OCI-LY7 (cell line): ENCODE measurements around the gene PLPP4. TPM values are rescaled to one million over a fixed set of nuclear protein-coding genes. Genes with fewer than 3 reads are reported as not detected.

Experiments used
- BruUV-seq: library from RNA; stranded (reverse); fragments of 400-500 nt; replicated peaks from 2 replicates; lab custom pipeline; 2021; lab: Mats Ljungman, UMichigan
- CTCF ChIA-PET: fragments of 300-600 bp; sonication (Branson Sonifier 250); formaldehyde crosslinking; loops from one replicate; lab custom pipeline; 2022; ENCODE audit warnings: antibody characterized with exemption; ENCODE audit not compliant: unreplicated experiment; lab: Charles Lee
- POLR2A ChIA-PET: fragments of 300-600 bp; sonication (Branson Sonifier 250); formaldehyde crosslinking; loops from one replicate; lab custom pipeline; 2022; ENCODE audit warnings: antibody characterized with exemption; lab: Charles Lee
- DNase-seq: peaks from one replicate; pipeline ENCODE4 v3.0.0-alpha.2; 2015; ENCODE audit warnings: low spot score
- H2AFZ ChIP-seq: fragments of 200-600 bp; sonication (generic), shearing (Covaris generic); 2 replicates; pipeline ENCODE4 v1.6.1; 2014; ENCODE audit warnings: mild to moderate bottlenecking, antibody characterized with exemption, low read length, moderate library complexity
- H3K27ac ChIP-seq: fragments of 200-600 bp; sonication (generic); 2 replicates; pipeline ENCODE4 v1.5.1; 2014; ENCODE audit warnings: mixed run types, low read depth, mild to moderate bottlenecking, moderate library complexity, low read length, inconsistent platforms; ENCODE audit not compliant: poor library complexity, severe bottlenecking
- H3K36me3 ChIP-seq: fragments of 200-600 bp; sonication (generic); 2 replicates; pipeline ENCODE4 v1.6.1; 2014; ENCODE audit warnings: mild to moderate bottlenecking, antibody characterized with exemption, low read length, moderate library complexity, mixed read lengths; ENCODE audit not compliant: insufficient read depth
- H3K4me1 ChIP-seq: fragments of 200-600 bp; sonication (generic); 2 replicates; pipeline ENCODE4 v1.5.1; 2014; ENCODE audit warnings: mild to moderate bottlenecking, low read length; ENCODE audit not compliant: insufficient read depth, poor library complexity, severe bottlenecking
- H3K4me2 ChIP-seq: fragments of 200-600 bp; sonication (generic); 2 replicates; pipeline ENCODE4 v1.6.1; 2014; ENCODE audit warnings: mild to moderate bottlenecking, low read length
- H3K4me3 ChIP-seq: fragments of 200-600 bp; sonication (generic); 2 replicates; pipeline ENCODE4 v1.5.1; 2014; ENCODE audit warnings: mild to moderate bottlenecking, low read depth, low read length; ENCODE audit not compliant: poor library complexity, severe bottlenecking
- H3K79me2 ChIP-seq: fragments of 200-600 bp; sonication (generic); 2 replicates; pipeline ENCODE4 v1.6.1; 2016; ENCODE audit warnings: low read depth, mild to moderate bottlenecking, low read length, moderate library complexity, mixed read lengths; ENCODE audit not compliant: insufficient read depth
- H3K9me2 ChIP-seq: fragments of 200-600 bp; sonication (generic); 2 replicates; pipeline ENCODE4 v1.6.1; 2016; ENCODE audit warnings: mild to moderate bottlenecking, low read length, mixed read lengths; ENCODE audit not compliant: insufficient read depth
- H3K9me3 ChIP-seq: fragments of 200-600 bp; sonication (generic); 2 replicates; pipeline ENCODE4 v1.6.1; 2014; ENCODE audit warnings: mild to moderate bottlenecking, mixed run types, low read length, mixed read lengths
- H4K20me1 ChIP-seq: fragments of 200-600 bp; sonication (generic); 2 replicates; pipeline ENCODE4 v1.6.1; 2014; ENCODE audit warnings: mild to moderate bottlenecking, antibody characterized with exemption, low read length, moderate library complexity, mixed read lengths; ENCODE audit not compliant: insufficient read depth
- EZH2phosphoT487 ChIP-seq: fragments of 200-600 bp; sonication (generic); IDR thresholded peaks from 2 replicates; pipeline ENCODE4 v1.6.1; 2018; ENCODE audit warnings: low read depth, borderline replicate concordance, mild to moderate bottlenecking, mixed run types, antibody characterized with exemption, low read length, moderate library complexity, mixed read lengths
- intact Hi-C: fragments of 100-400 bp; cut with micrococcal nuclease; formaldehyde crosslinking; loops from one replicate; pipeline ENCODE4 v1.10.0; 2022; ENCODE audit not compliant: unreplicated experiment
- total RNA-seq, 2 experiments: library from RNA; depleted of rRNA in 1 of 2; stranded (reverse); fragments of >200 nt in 1 of 2; shearing (Covaris generic) in 1 of 2; gene quantifications; 2 replicates each; pipeline ENCODE4 v1.2.3, GENCODE V29; 2014 to 2022
- TF ChIP-seq, protein P1 (sequence below): fragments of 200-600 bp; sonication (generic); conservative IDR thresholded peaks from 2 replicates; pipeline ENCODE4 v1.5.1; 2014; ENCODE audit warnings: mild to moderate bottlenecking, antibody characterized with exemption, low read length, moderate library complexity, mixed read lengths

Gene PLPP4
- total RNA-seq, 2 experiments from 2014 or later = not detected

- BruUV-seq = no TSS peak
- no peaks in the 10 kb centered on the region for H3K9me2 ChIP-seq
- TF ChIP-seq, protein P1, sequence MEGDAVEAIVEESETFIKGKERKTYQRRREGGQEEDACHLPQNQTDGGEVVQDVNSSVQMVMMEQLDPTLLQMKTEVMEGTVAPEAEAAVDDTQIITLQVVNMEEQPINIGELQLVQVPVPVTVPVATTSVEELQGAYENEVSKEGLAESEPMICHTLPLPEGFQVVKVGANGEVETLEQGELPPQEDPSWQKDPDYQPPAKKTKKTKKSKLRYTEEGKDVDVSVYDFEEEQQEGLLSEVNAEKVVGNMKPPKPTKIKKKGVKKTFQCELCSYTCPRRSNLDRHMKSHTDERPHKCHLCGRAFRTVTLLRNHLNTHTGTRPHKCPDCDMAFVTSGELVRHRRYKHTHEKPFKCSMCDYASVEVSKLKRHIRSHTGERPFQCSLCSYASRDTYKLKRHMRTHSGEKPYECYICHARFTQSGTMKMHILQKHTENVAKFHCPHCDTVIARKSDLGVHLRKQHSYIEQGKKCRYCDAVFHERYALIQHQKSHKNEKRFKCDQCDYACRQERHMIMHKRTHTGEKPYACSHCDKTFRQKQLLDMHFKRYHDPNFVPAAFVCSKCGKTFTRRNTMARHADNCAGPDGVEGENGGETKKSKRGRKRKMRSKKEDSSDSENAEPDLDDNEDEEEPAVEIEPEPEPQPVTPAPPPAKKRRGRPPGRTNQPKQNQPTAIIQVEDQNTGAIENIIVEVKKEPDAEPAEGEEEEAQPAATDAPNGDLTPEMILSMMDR = no peak
- TF ChIP-seq EZH2phosphoT487 = no peak
- no peaks in the 10 kb centered on the region for H3K4me1 ChIP-seq
- H3K9me3 ChIP-seq = no peaks in the 10 kb centered on the region
- H2AFZ ChIP-seq = no peak overlapping the region
- H3K36me3 ChIP-seq = no peaks in the 10 kb centered on the region
- no peaks in the 10 kb centered on the region for H3K79me2 ChIP-seq
- H3K27ac ChIP-seq = no peak overlapping the region
- ChIA-PET CTCF (no interaction called here), POLR2A (no interaction called here)
- no peak overlapping the region for H3K4me2 ChIP-seq
- no peaks in the 10 kb centered on the region for H4K20me1 ChIP-seq
- intact Hi-C loops = no loop called here
- DNase-seq = no peak
- H3K4me3 ChIP-seq = no peak overlapping the region
Measured at GRCh38 chr10:120426306-120426705, 30.7 kb upstream of the PLPP4 start.

- Histone ChIP-seq H3K9me3 (no peaks in the 10 kb centered on the region), H2AFZ (no peak overlapping the region), H3K4me2 (no peak overlapping the region), H3K27ac (no peak overlapping the region), H3K9me2 (no peaks in the 10 kb centered on the region), H3K4me1 (no peaks in the 10 kb centered on the region), H3K79me2 (no peaks in the 10 kb centered on the region), H4K20me1 (no peaks in the 10 kb centered on the region), H3K36me3 (no peaks in the 10 kb centered on the region), H3K4me3 (no peak overlapping the region)
- intact Hi-C loops = no loop called here
- no TSS peak for BruUV-seq
- POLR2A ChIA-PET = no interaction called here
- no peak for TF ChIP-seq EZH2phosphoT487
- TF ChIP-seq, protein P1 = no peak
- CTCF ChIA-PET = no interaction called here
- no peak for DNase-seq
Measured at GRCh38 chr10:120428754-120429153, 28.3 kb upstream of the PLPP4 start.

GRCh38 chr10:120429395-120429794 lies 27.6 kb upstream of the PLPP4 start:
- no TSS peak for BruUV-seq
- Histone ChIP-seq H3K36me3 (no peaks in the 10 kb centered on the region), H3K27ac (no peak overlapping the region), H3K4me1 (no peaks in the 10 kb centered on the region), H2AFZ (no peak overlapping the region), H3K4me2 (no peak overlapping the region), H3K4me3 (no peak overlapping the region), H3K79me2 (no peaks in the 10 kb centered on the region), H3K9me2 (no peaks in the 10 kb centered on the region), H3K9me3 (no peaks in the 10 kb centered on the region), H4K20me1 (no peaks in the 10 kb centered on the region)
- intact Hi-C loops = no loop called here
- TF ChIP-seq, protein P1 = no peak
- no peak for TF ChIP-seq EZH2phosphoT487
- DNase-seq = no peak
- ChIA-PET POLR2A (no interaction called here), CTCF (no interaction called here)
